Measurements from ENCODE around the gene CTIF.

DNA sequence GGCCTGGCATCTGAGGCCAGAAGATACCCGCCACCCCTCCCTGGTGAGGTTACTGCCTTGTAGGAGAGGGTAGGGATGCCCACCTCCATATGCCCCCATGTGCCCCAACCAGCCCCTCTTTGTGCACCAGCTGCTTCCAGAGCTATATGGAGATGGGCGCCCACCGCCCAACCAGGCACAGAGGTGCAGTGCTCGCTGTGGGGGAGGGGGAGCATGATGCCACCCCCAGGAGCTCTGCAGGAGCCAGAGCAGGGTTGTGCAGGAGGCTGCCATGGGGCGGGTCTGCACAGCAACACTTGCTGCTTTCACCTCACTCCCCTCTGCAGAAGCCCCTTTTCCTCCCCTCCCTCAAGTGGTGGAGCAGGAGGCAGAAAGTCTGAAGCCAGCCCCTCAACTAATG, 237.3 kb downstream of the CTIF start:
- TF ChIP-seq POLR2AphosphoS5 (IDR thresholded peaks at IDR 0.05), result no peak
- TF ChIP-seq, protein P1, sequence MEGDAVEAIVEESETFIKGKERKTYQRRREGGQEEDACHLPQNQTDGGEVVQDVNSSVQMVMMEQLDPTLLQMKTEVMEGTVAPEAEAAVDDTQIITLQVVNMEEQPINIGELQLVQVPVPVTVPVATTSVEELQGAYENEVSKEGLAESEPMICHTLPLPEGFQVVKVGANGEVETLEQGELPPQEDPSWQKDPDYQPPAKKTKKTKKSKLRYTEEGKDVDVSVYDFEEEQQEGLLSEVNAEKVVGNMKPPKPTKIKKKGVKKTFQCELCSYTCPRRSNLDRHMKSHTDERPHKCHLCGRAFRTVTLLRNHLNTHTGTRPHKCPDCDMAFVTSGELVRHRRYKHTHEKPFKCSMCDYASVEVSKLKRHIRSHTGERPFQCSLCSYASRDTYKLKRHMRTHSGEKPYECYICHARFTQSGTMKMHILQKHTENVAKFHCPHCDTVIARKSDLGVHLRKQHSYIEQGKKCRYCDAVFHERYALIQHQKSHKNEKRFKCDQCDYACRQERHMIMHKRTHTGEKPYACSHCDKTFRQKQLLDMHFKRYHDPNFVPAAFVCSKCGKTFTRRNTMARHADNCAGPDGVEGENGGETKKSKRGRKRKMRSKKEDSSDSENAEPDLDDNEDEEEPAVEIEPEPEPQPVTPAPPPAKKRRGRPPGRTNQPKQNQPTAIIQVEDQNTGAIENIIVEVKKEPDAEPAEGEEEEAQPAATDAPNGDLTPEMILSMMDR (IDR thresholded peaks at IDR 0.05), result no peak
- TF ChIP-seq POLR2A (IDR thresholded peaks at IDR 0.05), result no peak
- no peak for TF ChIP-seq EP300 (IDR thresholded peaks at IDR 0.05)
